ENCODE measurements around the gene DENND6A. TPM values are rescaled to one million over a fixed set of nuclear protein-coding genes. Genes with fewer than 3 reads are reported as not detected.
"Not testable (repeated sequence)": the region's sequence is repeated elsewhere in the genome, so short reads cannot be mapped to it uniquely, and the experiment has no call there.

DENND6A gene
- total and polyA plus RNA-seq, 4 donors = 8.2 to 53.8 (median 18.9) TPM

- Histone ChIP-seq H3K36me3 (ENCODE audit: control insufficient read depth in 4 of 4, insufficient read depth in 4 of 4, low read length in 4 of 4) (no peaks in the 10 kb centered on the region), H3K9me3 (ENCODE audit: control insufficient read depth in 4 of 4, insufficient read depth in 3 of 4, low read length in 3 of 4) (no peaks in the 10 kb centered on the region), H3K27me3 (ENCODE audit: control insufficient read depth in 3 of 3, insufficient read depth in 3 of 3, low read length in 2 of 3) (peaks cover 0 to 3% (median 0%) of the 10 kb centered on the region in 3 donors), H3K27ac (ENCODE audit: low read depth in 1 of 2, low read length in 1 of 2) (no peak overlapping the region), H3K9ac (ENCODE audit: insufficient read depth in 1 of 2, low read length in 2 of 2) (no peak overlapping the region), H3K4me1 (ENCODE audit: control insufficient read depth in 5 of 5, insufficient read depth in 5 of 5, low read length in 5 of 5) (no peaks in the 10 kb centered on the region), H3K4me3 (no peak overlapping the region)
- no peak for TF ChIP-seq CTCF (IDR thresholded peaks at IDR 0.05; ENCODE audit: control extremely low read depth, extremely low read depth)
- DNase-seq (no peak), ATAC-seq (ENCODE audit: insufficient read depth, low FRiP score) (no peak)
- WGBS, 2 donors = 15 to 33% methylated on average over 2 of the region's 2 CpGs
These were observed 16.7 kb upstream of the DENND6A start for GRCh38 chr3:57709559-57709958.

GRCh38 chr3:57709031-57709430 is 16.2 kb upstream of the DENND6A start:
- no peak for DNase-seq
- Histone ChIP-seq H3K9me3 (ENCODE audit: control insufficient read depth in 4 of 4, insufficient read depth in 3 of 4, low read length in 3 of 4) (no peaks in the 10 kb centered on the region), H3K27me3 (ENCODE audit: control insufficient read depth in 3 of 3, insufficient read depth in 3 of 3, low read length in 2 of 3) (peaks cover 0 to 3% (median 0%) of the 10 kb centered on the region in 3 donors), H3K9ac (ENCODE audit: insufficient read depth in 1 of 2, low read length in 2 of 2) (no peak overlapping the region), H3K4me3 (no peak overlapping the region), H3K36me3 (ENCODE audit: control insufficient read depth in 4 of 4, insufficient read depth in 4 of 4, low read length in 4 of 4) (no peaks in the 10 kb centered on the region), H3K27ac (ENCODE audit: low read depth in 1 of 2, low read length in 1 of 2) (no peak overlapping the region), H3K4me1 (ENCODE audit: control insufficient read depth in 5 of 5, insufficient read depth in 5 of 5, low read length in 5 of 5) (no peaks in the 10 kb centered on the region)
- TF ChIP-seq CTCF (IDR thresholded peaks at IDR 0.05; ENCODE audit: control extremely low read depth, extremely low read depth) = no peak
- ATAC-seq (ENCODE audit: insufficient read depth, low FRiP score) = no peak
- 12 to 13% methylated on average over 2 of the region's 2 CpGs for WGBS, 2 donors

GRCh38 chr3:57706462-57706861 is 13.6 kb upstream of the DENND6A start:
- Histone ChIP-seq H3K27ac (ENCODE audit: low read depth in 1 of 2, low read length in 1 of 2) (no peak overlapping the region), H3K4me1 (ENCODE audit: control insufficient read depth in 5 of 5, insufficient read depth in 5 of 5, low read length in 5 of 5) (no peaks in the 10 kb centered on the region), H3K36me3 (ENCODE audit: control insufficient read depth in 4 of 4, insufficient read depth in 4 of 4, low read length in 4 of 4) (no peaks in the 10 kb centered on the region), H3K9me3 (ENCODE audit: control insufficient read depth in 4 of 4, insufficient read depth in 3 of 4, low read length in 3 of 4) (no peaks in the 10 kb centered on the region), H3K27me3 (ENCODE audit: control insufficient read depth in 3 of 3, insufficient read depth in 3 of 3, low read length in 2 of 3) (no peaks in the 10 kb centered on the region), H3K9ac (ENCODE audit: insufficient read depth in 1 of 2, low read length in 2 of 2) (no peak overlapping the region), H3K4me3 (no peak overlapping the region)
- no peak for DNase-seq
- TF ChIP-seq CTCF (IDR thresholded peaks at IDR 0.05; ENCODE audit: control extremely low read depth, extremely low read depth) = no peak
- no peak for ATAC-seq (ENCODE audit: insufficient read depth, low FRiP score)
- WGBS, 2 donors = 74 to 75% methylated on average over 3 of the region's 3 CpGs

GRCh38 chr3:57705351-57705750 is 12.5 kb upstream of the DENND6A start:
- not testable (repeated sequence) for H3K4me1 ChIP-seq (ENCODE audit: control insufficient read depth in 5 of 5, insufficient read depth in 5 of 5, low read length in 5 of 5); H3K9me3 ChIP-seq (ENCODE audit: control insufficient read depth in 4 of 4, insufficient read depth in 3 of 4, low read length in 3 of 4); H3K4me3 ChIP-seq; H3K27ac ChIP-seq (ENCODE audit: low read depth in 1 of 2, low read length in 1 of 2); H3K27me3 ChIP-seq (ENCODE audit: control insufficient read depth in 3 of 3, insufficient read depth in 3 of 3, low read length in 2 of 3); DNase-seq; ATAC-seq (ENCODE audit: insufficient read depth, low FRiP score); H3K36me3 ChIP-seq (ENCODE audit: control insufficient read depth in 4 of 4, insufficient read depth in 4 of 4, low read length in 4 of 4); H3K9ac ChIP-seq (ENCODE audit: insufficient read depth in 1 of 2, low read length in 2 of 2)
- 94 to 97% methylated on average over 3 of the region's 3 CpGs for WGBS, 2 donors

Data from lung (tissue), 12 donors.